Activated CD4-positive, CD25-positive, alpha-beta regulatory T cell treated with anti-CD3 and anti-CD28 coated beads, Interleukin-2, amount 50 U/mL, for 72 hours (primary cell): ENCODE results near the gene ANKRD10.

ENCODE experiments used
- DNase-seq: peaks from one replicate; pipeline ENCODE4 v3.0.0; 2021

ANKRD10 gene

GRCh38 chr13:110828705-110829104, 86.2 kb downstream of the ANKRD10 start:
- DNase-seq = no peak
